Prostate gland (tissue), 2 donors: ENCODE data around the gene GRAMD2B. TPM values are rescaled to one million over a fixed set of nuclear protein-coding genes. Genes with fewer than 3 reads are reported as not detected.
"Not testable (repeated sequence)": the region's sequence is repeated elsewhere in the genome, so short reads cannot be mapped to it uniquely, and the experiment has no call there.

Experiments
- DNase-seq: peaks from one replicate; pipeline ENCODE4 v3.0.0-alpha.2; 2019; ENCODE audit warnings: low spot score
- H3K27ac ChIP-seq, 2 donors: fragments of 200-600 bp; sonication (generic); 2 replicates each; pipeline ENCODE4 v1.5.1; 2017 to 2019
- H3K27me3 ChIP-seq: fragments of 200-600 bp; sonication (generic); replicated peaks from 2 replicates; pipeline ENCODE4 v1.5.1; 2019; ENCODE audit not compliant: insufficient read depth
- H3K36me3 ChIP-seq, 2 donors: fragments of 200-600 bp; sonication (generic); 1 replicate in 1 of 2; 2 replicates in 1 of 2; pipeline versions ENCODE4 v1.5.1 to v1.8.1; 2017 to 2019
- H3K4me1 ChIP-seq: fragments of 200-600 bp; sonication (generic); replicated peaks from 2 replicates; pipeline ENCODE4 v1.5.1; 2019
- H3K4me3 ChIP-seq, 2 donors: fragments of 200-600 bp; sonication (generic); 2 replicates each; pipeline ENCODE4 v1.5.1; 2017 to 2019
- H3K9me3 ChIP-seq: fragments of 200-600 bp; sonication (generic); 2 replicates; pipeline ENCODE4 v1.5.1; 2017
- POLR2A ChIP-seq: fragments of 450-650 bp; IDR thresholded peaks from one replicate; pipeline ENCODE4 v1.6.1; 2016; ENCODE audit warnings: antibody characterized with exemption, mild to moderate bottlenecking
- POLR2AphosphoS5 ChIP-seq: sonication (generic); formaldehyde crosslinking; IDR thresholded peaks from one replicate; pipeline ENCODE4 v1.6.1; 2017; ENCODE audit warnings: antibody characterized with exemption
- WGBS: methylation state at CpG from one replicate; pipeline ENCODE4 v1.1.5; 2018; 5-methylcytosine and 5-hydroxymethylcytosine counted together
- intact Hi-C: fragments of 100-400 bp; cut with DNase I; formaldehyde crosslinking; loops from one replicate; pipeline ENCODE4 v1.14.2; 2022
- total RNA-seq, 2 donors: library from RNA; depleted of rRNA; stranded (reverse); fragments of >200 nt; gene quantifications; one replicate each; pipeline ENCODE4 v1.1.0, GENCODE V29; 2016
- TF ChIP-seq, protein P1 (sequence below), 4 experiments: fragments of 200-600 bp in 2 of 4; fragments of 450-650 bp in 2 of 4; sonication (generic) in 2 of 4; IDR thresholded peaks; 1 replicate in 3 of 4; 2 replicates in 1 of 4; pipeline ENCODE4 v1.5.1; 2016 to 2019; ENCODE audit warnings: antibody characterized with exemption in 4 of 4, mild to moderate bottlenecking in 2 of 4, moderate library complexity in 2 of 4

GRAMD2B gene
- total RNA-seq, 2 donors from 2014 or later: 32.1 to 34.4 TPM

DNA sequence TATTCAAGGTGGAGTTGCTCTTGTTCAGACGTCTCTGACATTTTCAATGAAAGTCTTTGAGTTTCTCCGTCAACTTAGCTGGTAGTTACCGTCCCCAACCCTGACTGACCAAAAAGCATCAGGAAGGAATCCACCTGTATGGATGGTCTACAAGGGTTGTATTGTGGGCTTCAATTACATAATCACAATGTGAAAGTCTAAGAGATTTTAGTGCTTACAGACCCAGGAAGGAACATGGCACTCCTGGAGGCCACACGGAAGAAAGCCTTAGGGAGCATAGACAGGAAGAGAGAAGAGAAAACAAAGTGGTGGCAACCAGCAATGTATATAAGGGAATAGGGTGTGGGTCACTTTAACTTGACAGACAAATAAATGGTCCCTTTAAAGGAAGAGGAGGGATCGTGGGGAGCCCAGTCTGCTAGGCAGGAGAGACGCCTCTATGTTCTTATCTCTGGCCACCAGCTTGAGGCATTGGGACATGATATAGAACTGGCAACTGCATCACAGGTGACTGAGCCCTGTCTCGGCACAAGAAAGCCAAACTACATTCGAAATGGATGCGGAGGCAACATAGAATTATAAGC, 91.4 kb downstream of the GRAMD2B start:
- Histone ChIP-seq H3K27ac (peak overlapping the region in 1 of 2 donors; percentile 32), H3K4me1 (no peaks in the 10 kb centered on the region), H3K4me3 (no peak overlapping the region), H3K36me3 (no peaks in the 10 kb centered on the region), H3K27me3 (no peaks in the 10 kb centered on the region), H3K9me3 (no peaks in the 10 kb centered on the region)
- no peak for DNase-seq
- WGBS: 93% methylated on average over 9 of the region's 9 CpGs
- intact Hi-C loops: no loop called here
- TF ChIP-seq, protein P1, sequence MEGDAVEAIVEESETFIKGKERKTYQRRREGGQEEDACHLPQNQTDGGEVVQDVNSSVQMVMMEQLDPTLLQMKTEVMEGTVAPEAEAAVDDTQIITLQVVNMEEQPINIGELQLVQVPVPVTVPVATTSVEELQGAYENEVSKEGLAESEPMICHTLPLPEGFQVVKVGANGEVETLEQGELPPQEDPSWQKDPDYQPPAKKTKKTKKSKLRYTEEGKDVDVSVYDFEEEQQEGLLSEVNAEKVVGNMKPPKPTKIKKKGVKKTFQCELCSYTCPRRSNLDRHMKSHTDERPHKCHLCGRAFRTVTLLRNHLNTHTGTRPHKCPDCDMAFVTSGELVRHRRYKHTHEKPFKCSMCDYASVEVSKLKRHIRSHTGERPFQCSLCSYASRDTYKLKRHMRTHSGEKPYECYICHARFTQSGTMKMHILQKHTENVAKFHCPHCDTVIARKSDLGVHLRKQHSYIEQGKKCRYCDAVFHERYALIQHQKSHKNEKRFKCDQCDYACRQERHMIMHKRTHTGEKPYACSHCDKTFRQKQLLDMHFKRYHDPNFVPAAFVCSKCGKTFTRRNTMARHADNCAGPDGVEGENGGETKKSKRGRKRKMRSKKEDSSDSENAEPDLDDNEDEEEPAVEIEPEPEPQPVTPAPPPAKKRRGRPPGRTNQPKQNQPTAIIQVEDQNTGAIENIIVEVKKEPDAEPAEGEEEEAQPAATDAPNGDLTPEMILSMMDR (IDR thresholded peaks at IDR 0.05): no peak
- TF ChIP-seq POLR2A (no peak), POLR2AphosphoS5 (no peak)

DNA sequence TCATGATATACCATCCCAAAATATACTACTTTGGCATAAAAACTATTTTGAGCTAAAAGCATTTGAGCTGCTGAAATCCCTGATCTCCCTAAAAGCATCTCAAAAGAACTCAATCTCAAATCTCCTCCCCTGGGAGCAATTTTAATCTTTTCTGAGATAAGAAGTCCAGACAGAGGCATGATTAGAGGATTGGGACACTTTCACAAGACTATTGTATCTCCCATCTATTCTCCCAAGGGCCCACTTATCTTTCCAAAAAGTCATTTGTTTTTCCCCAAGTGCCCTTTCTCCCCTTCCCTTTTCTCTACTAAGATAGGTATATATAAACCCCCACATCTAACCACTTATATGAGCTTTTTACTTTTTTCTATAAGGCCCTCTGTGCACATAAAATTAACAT, 92.1 kb downstream of the GRAMD2B start:
- no peak for DNase-seq
- H3K27me3 ChIP-seq: no peaks in the 10 kb centered on the region
- no peak overlapping the region for H3K4me3 ChIP-seq
- no peaks in the 10 kb centered on the region for H3K9me3 ChIP-seq
- peak overlapping the region in 1 of 2 donors; percentile 32 for H3K27ac ChIP-seq
- peaks cover under 1% of the 10 kb centered on the region for H3K4me1 ChIP-seq
- intact Hi-C loops: no loop called here
- no peaks in the 10 kb centered on the region for H3K36me3 ChIP-seq
- TF ChIP-seq POLR2A: no peak
- TF ChIP-seq, protein P1 (IDR thresholded peaks at IDR 0.05): no peak
- TF ChIP-seq POLR2AphosphoS5: no peak

DNA sequence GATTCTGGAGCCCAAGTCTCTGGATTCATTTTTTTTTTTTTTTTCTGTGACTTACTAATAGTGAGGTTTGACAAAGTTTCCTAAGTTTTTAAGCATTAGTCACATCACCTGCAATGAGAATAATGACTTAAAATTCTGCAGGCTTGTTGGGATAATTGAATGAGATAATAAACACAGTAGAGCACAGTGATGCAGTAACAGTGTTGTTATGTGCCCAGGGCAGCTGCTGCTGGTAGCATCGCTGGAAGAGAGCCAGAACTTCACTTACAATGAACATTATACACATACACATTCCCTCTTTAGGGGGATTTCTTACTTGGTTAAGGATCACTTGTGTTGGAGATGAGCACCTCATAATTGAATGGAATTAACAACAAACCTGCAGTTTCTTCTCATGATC, 92.9 kb downstream of the GRAMD2B start:
- no peaks in the 10 kb centered on the region for H3K27me3 ChIP-seq
- 30% methylated on average over 1 of the region's 1 CpG for WGBS
- intact Hi-C loops: no loop called here
- H3K9me3 ChIP-seq: no peaks in the 10 kb centered on the region
- no peak overlapping the region for H3K27ac ChIP-seq
- H3K36me3 ChIP-seq: no peaks in the 10 kb centered on the region
- TF ChIP-seq, protein P1 (IDR thresholded peaks at IDR 0.05): no peak
- TF ChIP-seq POLR2A (no peak), POLR2AphosphoS5 (no peak)
- no peak overlapping the region for H3K4me3 ChIP-seq
- H3K4me1 ChIP-seq: peaks cover 5% of the 10 kb centered on the region
- DNase-seq: no peak

DNA sequence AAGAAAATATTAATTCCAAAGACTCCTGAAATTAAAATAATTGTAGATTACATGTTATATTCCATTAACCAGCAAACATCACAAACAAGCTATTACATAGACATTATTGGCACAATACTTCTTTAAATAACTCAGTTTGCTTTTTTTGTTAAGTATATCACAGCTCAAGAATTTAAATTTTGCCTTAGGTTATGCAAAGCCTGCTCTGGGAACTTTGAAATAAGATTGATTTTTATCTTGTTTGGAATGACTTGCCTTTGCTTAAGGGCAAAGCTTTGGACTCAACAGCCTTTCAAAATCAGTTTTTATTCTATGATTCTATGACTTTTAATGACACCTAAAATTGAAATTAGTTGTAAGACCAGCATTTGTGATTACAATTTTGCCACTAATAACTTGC, 93.6 kb downstream of the GRAMD2B start:
- H3K9me3 ChIP-seq: no peaks in the 10 kb centered on the region
- peaks cover 5% of the 10 kb centered on the region for H3K4me1 ChIP-seq
- no peaks in the 10 kb centered on the region for H3K27me3 ChIP-seq
- TF ChIP-seq POLR2AphosphoS5 (no peak), POLR2A (no peak)
- TF ChIP-seq, protein P1 (IDR thresholded peaks at IDR 0.05): no peak
- no peaks in the 10 kb centered on the region for H3K36me3 ChIP-seq
- H3K4me3 ChIP-seq: no peak overlapping the region
- H3K27ac ChIP-seq: no peak overlapping the region
- intact Hi-C loops: no loop called here
- DNase-seq: no peak

DNA sequence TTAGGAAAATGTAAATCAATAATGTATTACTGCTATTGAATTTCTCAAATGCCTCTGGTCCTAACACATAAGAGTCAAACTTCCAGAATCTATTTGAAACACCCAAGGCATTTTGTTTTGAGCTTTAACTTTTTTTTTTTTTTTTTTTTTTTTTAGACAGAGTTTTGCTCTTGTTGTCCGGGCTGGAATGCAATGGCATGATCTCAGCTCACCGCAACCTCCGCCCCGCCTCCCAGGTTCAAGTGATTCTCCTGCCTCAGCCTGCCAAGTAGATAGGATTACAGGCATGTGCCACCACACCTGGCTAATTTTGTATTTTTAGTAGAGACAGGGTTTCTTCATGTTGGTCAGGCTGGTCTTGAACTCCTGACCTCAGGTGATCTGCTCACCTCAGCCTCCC, 96.0 kb downstream of the GRAMD2B start:
- H3K4me1 ChIP-seq, H3K9me3 ChIP-seq, H3K27me3 ChIP-seq, H3K4me3 ChIP-seq, H3K36me3 ChIP-seq, intact Hi-C loops: not testable (repeated sequence)
- peak; percentile 52 for DNase-seq
- 34% methylated on average over 4 of the region's 4 CpGs for WGBS
- peak overlapping the region; percentile 78 for H3K27ac ChIP-seq
